GM12878 (cell line): ENCODE data around the gene TRDMT1. TPM values are rescaled to one million over a fixed set of nuclear protein-coding genes. Genes with fewer than 3 reads are reported as not detected.

Experiments
- ATAC-seq: fragments of 200-7000 bp; cut with Tn5 transposase; 3 replicates; pipeline ENCODE4 v1.9.1; 2020; ENCODE audit warnings: mild to moderate bottlenecking, moderate library complexity
- BruUV-seq: library from RNA; stranded (reverse); fragments of 400-500 nt; replicated peaks from 2 replicates; lab custom pipeline; 2021; lab: Mats Ljungman, UMichigan
- CTCF ChIA-PET: fragments of 300-600 bp; sonication (Branson Sonifier 250); formaldehyde crosslinking; extraction: SDS; loops from one replicate; lab custom pipeline; 2021; ENCODE audit warnings: inconsistent platforms; lab: Yijun Ruan, JAX
- POLR2A ChIA-PET: fragments of 350-600 bp; formaldehyde crosslinking; extraction: SDS; loops from one replicate; lab custom pipeline; 2021; ENCODE audit warnings: inconsistent platforms; lab: Charles Lee
- RAD21 ChIA-PET: fragments of 300-600 bp; sonication (Branson Sonifier 250); formaldehyde crosslinking; loops from one replicate; lab custom pipeline; 2023; ENCODE audit warnings: antibody characterized with exemption; ENCODE audit not compliant: unreplicated experiment; lab: Charles Lee
- SMC1A ChIA-PET: fragments of 300-600 bp; sonication (Branson Sonifier 250); formaldehyde crosslinking; loops from one replicate; lab custom pipeline; 2023; ENCODE audit not compliant: unreplicated experiment, uncharacterized antibody; lab: Charles Lee
- DNase-seq: peaks from one replicate; pipeline ENCODE4 v3.0.0-alpha.2; 2011; ENCODE audit warnings: low read depth, low spot score
- FAIRE-seq: peaks from 3 replicates; lab custom pipeline; 2011; peaks lifted over from hg19 to GRCh38; lab: Jason Lieb, UNC
- H2AFZ ChIP-seq: 2 replicates; pipeline ENCODE4 v1.6.0; 2011; ENCODE audit warnings: low read depth, low read length, control low read depth; ENCODE audit not compliant: control insufficient read depth
- H3K27ac ChIP-seq: 2 replicates; pipeline ENCODE4 v1.5.1; 2011; ENCODE audit warnings: control low read depth; ENCODE audit not compliant: control insufficient read depth, insufficient read depth
- H3K27me3 ChIP-seq, 2 experiments: replicated peaks in 1 of 2; 2 replicates each; pipeline versions ENCODE4 v1.6.0 to v1.6.1; 2011; ENCODE audit warnings: low read length in 1 of 2; ENCODE audit not compliant: control insufficient read depth in 2 of 2, insufficient read depth in 2 of 2
- H3K36me3 ChIP-seq, 2 experiments: 2 replicates each; pipeline ENCODE4 v1.5.1; 2011; ENCODE audit warnings: low read length in 1 of 2; ENCODE audit not compliant: control insufficient read depth in 2 of 2, insufficient read depth in 2 of 2
- H3K4me1 ChIP-seq: 2 replicates; pipeline ENCODE4 v1.6.1; 2011; ENCODE audit warnings: mild to moderate bottlenecking, low read length, moderate library complexity, mixed read lengths; ENCODE audit not compliant: control insufficient read depth, insufficient read depth
- H3K4me2 ChIP-seq: 2 replicates; pipeline ENCODE4 v1.6.0; 2011; ENCODE audit warnings: control low read depth; ENCODE audit not compliant: control insufficient read depth, insufficient read depth
- H3K4me3 ChIP-seq: fragments of 200-600 bp; sonication (generic); 2 replicates; pipeline ENCODE4 v1.5.1; 2016
- H3K79me2 ChIP-seq: 2 replicates; pipeline ENCODE4 v1.6.0; 2011; ENCODE audit warnings: low read length; ENCODE audit not compliant: control insufficient read depth, insufficient read depth
- H3K9ac ChIP-seq: 2 replicates; pipeline ENCODE4 v1.8.0; 2011; ENCODE audit warnings: low read length, control low read depth, mixed read lengths; ENCODE audit not compliant: control insufficient read depth, insufficient read depth
- H3K9me3 ChIP-seq: replicated peaks from 3 replicates; pipeline ENCODE4 v1.5.1; 2011; ENCODE audit warnings: mild to moderate bottlenecking, low read length; ENCODE audit not compliant: control insufficient read depth, insufficient read depth
- H4K20me1 ChIP-seq: 2 replicates; pipeline ENCODE4 v1.6.0; 2011; ENCODE audit not compliant: control insufficient read depth, insufficient read depth
- IKZF1 ChIP-seq: fragments of 450-650 bp; conservative IDR thresholded peaks from 2 replicates; pipeline ENCODE4 v1.6.1; 2017; ENCODE audit warnings: antibody characterized with exemption, mild to moderate bottlenecking
- RBBP5 ChIP-seq: fragments of 200-600 bp; sonication (generic); conservative IDR thresholded peaks from 2 replicates; pipeline ENCODE4 v1.6.1; 2016
- RELB ChIP-seq: fragments of 450-650 bp; IDR thresholded peaks from 2 replicates; pipeline ENCODE4 v1.6.1; 2017; ENCODE audit warnings: low read depth, mild to moderate bottlenecking, moderate library complexity
- USF1 ChIP-seq: IDR thresholded peaks from 2 replicates; pipeline ENCODE4 v1.6.1; 2011; ENCODE audit warnings: borderline replicate concordance, low read depth, mild to moderate bottlenecking, moderate library complexity, mixed read lengths, low read length; ENCODE audit not compliant: insufficient read depth; ENCODE audit errors: extremely low read length
- USF2 ChIP-seq: IDR thresholded peaks from 2 replicates; pipeline ENCODE4 v1.6.1; 2011; ENCODE audit warnings: low read depth, low read length, improper control_type of control experiment, borderline replicate concordance
- WGBS: methylation state at CpG from one replicate; pipeline ENCODE4 v1.1.6; 2016; ENCODE audit warnings: low lambda C conversion rate; ENCODE audit not compliant: insufficient replicate concordance, insufficient coverage; ENCODE audit errors: missing lambda C conversion rate; 5-methylcytosine and 5-hydroxymethylcytosine counted together
- in situ Hi-C: fragments of 300-500 bp; cut with MboI; formaldehyde crosslinking; loops from 9 replicates; pipeline ENCODE4 v1.14.3; 2018; ENCODE audit warnings: mixed read lengths
- intact Hi-C: fragments of 100-400 bp; cut with micrococcal nuclease; formaldehyde crosslinking; loops from one replicate; pipeline ENCODE4 v1.14.2; 2022; ENCODE audit not compliant: unreplicated experiment
- polyA plus RNA-seq, 11 experiments: library from polyadenylated mRNA; depleted of rRNA in 4 of 11; unstranded in 6 of 11; stranded (reverse) in 5 of 11; fragments of >200 nt; fragmentation: Nextera tagmentation in 4 of 11; fragmentation: Illumina TruSeq in 1 of 11; extraction: Ambion mirVana in 4 of 11; extraction: Trizol in 1 of 11; gene quantifications; 1 replicate in 1 of 11; 2 replicates in 10 of 11; pipeline versions ENCODE4 v1.2.1 to v1.2.3, GENCODE V29; 2011 to 2016; ENCODE audit warnings: inconsistent platforms in 2 of 11, missing spikeins in 2 of 11, low read depth in 1 of 11
- total RNA-seq, 4 experiments: library from RNA; depleted of rRNA in 3 of 4; stranded (reverse); fragments of >200 nt in 3 of 4; fragmentation: Illumina TruSeq in 1 of 4; extraction: Trizol in 1 of 4; gene quantifications; 2 replicates each; pipeline versions ENCODE4 v1.2.1 to v1.2.3, GENCODE V29; 2013 to 2021

The TRDMT1 gene
- total and polyA plus RNA-seq, 10 of the 15 experiments (the other 5 are each of a cell fraction or from before 2014, with no cell fraction given), result 2.3 to 9.7 (median 4.6) TPM

GRCh38 chr10:17146892-17147291 lies 54.6 kb downstream of the TRDMT1 start:
- no peaks in the 10 kb centered on the region for H3K4me1 ChIP-seq
- no peaks in the 10 kb centered on the region for H4K20me1 ChIP-seq
- DNase-seq, result no peak
- in situ Hi-C loops, result no loop called here
- no peaks in the 10 kb centered on the region for H3K79me2 ChIP-seq
- H2AFZ ChIP-seq, result no peak overlapping the region
- 81% methylated on average over 3 of the region's 3 CpGs for WGBS
- H3K27ac ChIP-seq, result no peak overlapping the region
- FAIRE-seq, result no peak
- intact Hi-C loops, result no loop called here
- ChIA-PET RAD21 (no interaction called here), CTCF (no interaction called here), POLR2A (no interaction called here), SMC1A (no interaction called here)
- no peaks in the 10 kb centered on the region for H3K36me3 ChIP-seq
- no peak overlapping the region for H3K4me3 ChIP-seq
- H3K9me3 ChIP-seq, result no peaks in the 10 kb centered on the region
- TF ChIP-seq USF2 (no peak), RBBP5 (no peak), IKZF1 (no peak), USF1 (no peak), RELB (no peak)
- H3K9ac ChIP-seq, result no peak overlapping the region
- no peak for ATAC-seq
- H3K27me3 ChIP-seq, result no peaks in the 10 kb centered on the region
- no peak overlapping the region for H3K4me2 ChIP-seq
- BruUV-seq, result no TSS peak
